GM19468 (cell line): ENCODE measurements around the gene NTRK3.

Experiments
- ATAC-seq: cut with Tn5 transposase; IDR thresholded peaks from one replicate; pipeline ENCODE4 v1.9.1; 2021; ENCODE audit warnings: mild to moderate bottlenecking, moderate library complexity, moderate number of reproducible peaks; ENCODE audit not compliant: unreplicated experiment; ENCODE audit errors: extremely low read depth

Gene NTRK3

GRCh38 chr15:88127432-88127790 lies 129.1 kb downstream of the NTRK3 start:
- ATAC-seq, result no peak

GRCh38 chr15:88126695-88127431 lies 129.7 kb downstream of the NTRK3 start:
- no peak for ATAC-seq

GRCh38 chr15:88125576-88125975 lies 131.0 kb downstream of the NTRK3 start:
- no peak for ATAC-seq

GRCh38 chr15:88124199-88124598 lies 132.3 kb downstream of the NTRK3 start:
- ATAC-seq, result no peak

GRCh38 chr15:88121968-88122530 lies 134.5 kb downstream of the NTRK3 start:
- ATAC-seq, result no peak

- ATAC-seq, result no peak
Observed at GRCh38 chr15:88120026-88120425, 136.5 kb downstream of the NTRK3 start.

- no peak for ATAC-seq
Observed at GRCh38 chr15:88118741-88119140, 137.8 kb downstream of the NTRK3 start.

GRCh38 chr15:88118035-88118434 lies 138.5 kb downstream of the NTRK3 start:
- ATAC-seq, result no peak

- no peak for ATAC-seq
Observed at GRCh38 chr15:88115486-88116152, 140.9 kb downstream of the NTRK3 start.

- ATAC-seq, result no peak
Observed at GRCh38 chr15:88113613-88114308, 142.8 kb downstream of the NTRK3 start.

- ATAC-seq, result no peak
Observed at GRCh38 chr15:88108991-88109390, 147.5 kb downstream of the NTRK3 start.

GRCh38 chr15:88108477-88108876 lies 148.1 kb downstream of the NTRK3 start:
- no peak for ATAC-seq

GRCh38 chr15:88106074-88106473 lies 150.5 kb downstream of the NTRK3 start:
- ATAC-seq, result no peak

GRCh38 chr15:88104357-88104756 lies 152.2 kb downstream of the NTRK3 start:
- ATAC-seq, result no peak

GRCh38 chr15:88100181-88100580 lies 156.4 kb downstream of the NTRK3 start:
- ATAC-seq, result no peak

- no peak for ATAC-seq
Observed at GRCh38 chr15:88098361-88098760, 158.2 kb downstream of the NTRK3 start.

- no peak for ATAC-seq
Observed at GRCh38 chr15:88091444-88092016, 165.0 kb downstream of the NTRK3 start.

- no peak for ATAC-seq
Observed at GRCh38 chr15:88090481-88091011, 166.0 kb downstream of the NTRK3 start.

GRCh38 chr15:88089731-88090130 lies 166.8 kb downstream of the NTRK3 start:
- ATAC-seq, result no peak

- ATAC-seq, result no peak
Observed at GRCh38 chr15:88089024-88089620, 167.4 kb downstream of the NTRK3 start.
